OCI-LY7 (cell line): ENCODE results near the gene MRPS24.
"Not testable (repeated sequence)": the region's sequence is repeated elsewhere in the genome, so short reads cannot be mapped to it uniquely, and the experiment has no call there.

Source experiments
- CTCF ChIP-seq: fragments of 200-600 bp; sonication (generic); conservative IDR thresholded peaks from 2 replicates; pipeline ENCODE4 v1.5.1; 2014; ENCODE audit warnings: mild to moderate bottlenecking, antibody characterized with exemption, low read length, moderate library complexity, mixed read lengths
- EZH2phosphoT487 ChIP-seq: fragments of 200-600 bp; sonication (generic); IDR thresholded peaks from 2 replicates; pipeline ENCODE4 v1.6.1; 2018; ENCODE audit warnings: low read depth, borderline replicate concordance, mild to moderate bottlenecking, mixed run types, antibody characterized with exemption, low read length, moderate library complexity, mixed read lengths

GRCh38 chr7:43823425-43823824 is 45.9 kb downstream of the MRPS24 start:
- not testable (repeated sequence) for TF ChIP-seq CTCF, EZH2phosphoT487
